Cardiac fibroblast (primary cell): ENCODE measurements around the gene FBP1.
A peak's percentile ranks its signal among the peaks of the same experiment; 100 is the strongest.

Experiments used
- DNase-seq, 2 donors: peaks; one replicate each; pipeline versions ENCODE4 v3.0.0 to v3.0.0-alpha.2; 2010; ENCODE audit warnings: low read depth in 2 of 2
- H3K4me3 ChIP-seq, 2 donors: replicated peaks in 1 of 2; 1 replicate in 1 of 2; 2 replicates in 1 of 2; pipeline ENCODE4 v1.5.1; 2011; ENCODE audit warnings: low read depth in 2 of 2, low read length in 2 of 2, mild to moderate bottlenecking in 2 of 2, moderate library complexity in 1 of 2
- TF ChIP-seq, protein P1 (sequence below): IDR thresholded peaks from one replicate; pipeline ENCODE4 v1.5.1; 2011; ENCODE audit warnings: low read depth, mild to moderate bottlenecking, low read length, inconsistent platforms

Gene FBP1

DNA sequence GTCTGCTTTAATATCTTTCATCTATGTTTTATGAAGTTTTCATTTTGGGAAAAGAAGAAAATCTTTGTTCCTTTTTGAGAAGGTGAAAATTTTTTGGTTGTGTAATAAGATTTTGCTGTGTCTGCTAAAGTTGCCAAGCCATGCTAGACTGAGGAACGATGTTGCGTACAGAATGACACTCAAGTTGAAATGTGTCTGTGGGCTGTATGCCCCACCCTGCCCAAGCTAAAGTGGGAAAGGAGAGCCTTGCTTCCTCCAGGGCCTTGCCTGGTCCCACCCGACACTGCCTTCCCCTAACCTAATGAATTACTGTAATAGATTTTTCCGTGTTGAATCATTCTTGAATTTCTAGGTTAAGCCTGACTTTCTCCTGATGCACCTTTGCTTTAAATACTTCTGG, 81.9 kb downstream of the FBP1 start:
- no peak overlapping the region for H3K4me3 ChIP-seq
- TF ChIP-seq, protein P1, sequence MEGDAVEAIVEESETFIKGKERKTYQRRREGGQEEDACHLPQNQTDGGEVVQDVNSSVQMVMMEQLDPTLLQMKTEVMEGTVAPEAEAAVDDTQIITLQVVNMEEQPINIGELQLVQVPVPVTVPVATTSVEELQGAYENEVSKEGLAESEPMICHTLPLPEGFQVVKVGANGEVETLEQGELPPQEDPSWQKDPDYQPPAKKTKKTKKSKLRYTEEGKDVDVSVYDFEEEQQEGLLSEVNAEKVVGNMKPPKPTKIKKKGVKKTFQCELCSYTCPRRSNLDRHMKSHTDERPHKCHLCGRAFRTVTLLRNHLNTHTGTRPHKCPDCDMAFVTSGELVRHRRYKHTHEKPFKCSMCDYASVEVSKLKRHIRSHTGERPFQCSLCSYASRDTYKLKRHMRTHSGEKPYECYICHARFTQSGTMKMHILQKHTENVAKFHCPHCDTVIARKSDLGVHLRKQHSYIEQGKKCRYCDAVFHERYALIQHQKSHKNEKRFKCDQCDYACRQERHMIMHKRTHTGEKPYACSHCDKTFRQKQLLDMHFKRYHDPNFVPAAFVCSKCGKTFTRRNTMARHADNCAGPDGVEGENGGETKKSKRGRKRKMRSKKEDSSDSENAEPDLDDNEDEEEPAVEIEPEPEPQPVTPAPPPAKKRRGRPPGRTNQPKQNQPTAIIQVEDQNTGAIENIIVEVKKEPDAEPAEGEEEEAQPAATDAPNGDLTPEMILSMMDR: no peak
- DNase-seq: no peak

DNA sequence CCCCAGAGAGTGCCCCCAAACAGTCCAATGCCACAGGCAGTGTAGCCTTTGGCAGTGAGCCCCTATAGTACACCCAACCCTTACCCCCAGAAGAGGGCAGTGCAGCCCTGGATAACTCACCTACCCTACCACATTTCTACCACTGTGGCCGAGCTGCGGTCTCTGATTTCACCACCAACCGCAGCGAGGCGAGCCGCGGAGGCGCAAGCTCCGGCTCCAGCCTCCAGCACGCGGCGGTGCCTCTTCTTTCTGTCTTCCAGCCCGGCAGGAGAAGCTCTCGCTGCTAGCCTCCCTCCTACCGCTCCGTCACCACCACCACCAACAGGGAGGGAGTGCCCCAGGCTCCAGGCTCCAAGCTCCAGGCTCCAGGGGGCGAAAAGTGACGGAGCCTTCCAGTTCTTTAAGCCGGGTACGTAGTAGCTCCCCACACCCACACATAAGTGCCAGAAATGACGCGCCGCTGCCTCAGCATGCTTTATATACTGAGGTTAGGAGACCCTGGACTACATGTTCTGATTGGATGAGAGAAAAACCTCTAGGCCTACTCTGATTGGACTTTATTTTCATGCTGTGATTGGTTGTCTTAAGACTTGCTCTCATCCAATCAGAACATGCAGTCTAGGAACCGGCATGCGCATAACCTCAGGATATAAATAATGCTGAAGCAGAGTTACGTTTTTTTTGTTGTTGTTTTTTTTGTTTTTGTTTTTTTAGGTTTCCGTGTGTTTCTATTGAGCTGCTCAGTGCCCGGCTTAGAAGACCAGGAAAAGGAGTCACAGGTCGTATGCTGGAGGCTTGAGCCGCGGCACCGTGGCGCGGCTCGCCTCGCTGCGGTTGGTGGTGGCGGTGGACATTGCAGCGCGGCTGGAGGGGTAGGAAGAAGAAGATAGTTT, 84.6 kb downstream of the FBP1 start, which contains the start of gene PCAT7:
PCAT7 (plus strand) TSS at position 645 of the 893 bp plus-strand sequence.
- peak within 1 kb of the TSS in 1 of 2 donors; percentile 28 for H3K4me3 ChIP-seq
- TF ChIP-seq, protein P1: peak; percentile 42
- peak; percentile 50 to 59 for DNase-seq

DNA sequence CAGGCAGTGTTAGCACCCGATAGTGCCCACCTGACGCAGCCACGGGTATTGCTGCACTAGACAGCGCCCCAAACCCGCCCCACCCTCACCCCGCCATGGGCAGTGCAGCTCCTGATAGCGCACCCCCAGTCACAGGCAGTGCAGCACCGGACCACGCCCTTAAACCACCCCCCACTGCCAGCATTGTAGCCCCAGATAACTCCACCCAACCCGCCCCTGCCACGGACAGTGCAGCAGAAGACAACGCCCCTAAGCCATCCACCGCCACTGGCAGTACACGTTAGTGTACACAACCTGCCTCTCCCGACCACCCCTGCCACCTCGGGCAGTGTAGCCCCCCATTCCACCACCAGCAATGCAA, 85.3 kb downstream of the FBP1 start:
- TF ChIP-seq, protein P1: no peak
- H3K4me3 ChIP-seq: no peak overlapping the region
- no peak for DNase-seq
